Naive thymus-derived CD4-positive, alpha-beta T cell (primary cell): Measurements from ENCODE around the gene NR2C1. TPM values are rescaled to one million over a fixed set of nuclear protein-coding genes. Genes with fewer than 3 reads are reported as not detected.

Experiments used
- ATAC-seq: fragments of 150-1000 bp; cut with Tn5 transposase; 2 replicates; pipeline ENCODE4 v1.10.0; 2021; ENCODE audit warnings: mild to moderate bottlenecking, moderate library complexity
- CTCF ChIA-PET: fragments of 350-600 bp; sonication (Branson Sonifier 250); formaldehyde crosslinking; loops from one replicate; lab custom pipeline; 2021; ENCODE audit warnings: antibody characterized with exemption; lab: Charles Lee
- POLR2A ChIA-PET: fragments of 350-600 bp; sonication (Branson Sonifier 250); formaldehyde crosslinking; loops from one replicate; lab custom pipeline; 2021; ENCODE audit warnings: antibody characterized with exemption, inconsistent platforms; lab: Charles Lee
- DNase-seq, 9 donors: peaks; one replicate each; pipeline versions ENCODE4 v3.0.0 to v3.0.0-alpha.2; 2020 to 2022; ENCODE audit warnings: mixed read lengths in 1 of 9
- H3K27ac ChIP-seq: one replicate; pipeline ENCODE4 v1.7.0; 2013; ENCODE audit warnings: mild to moderate bottlenecking, low read depth, low read length, moderate library complexity
- H3K27me3 ChIP-seq, 2 donors: one replicate each; pipeline ENCODE4 v1.7.0; 2013; ENCODE audit warnings: low read length in 2 of 2, mild to moderate bottlenecking in 2 of 2, moderate library complexity in 2 of 2; ENCODE audit not compliant: control insufficient read depth in 2 of 2, insufficient read depth in 2 of 2
- H3K36me3 ChIP-seq, 3 experiments: 1 replicate in 2 of 3; 2 replicates in 1 of 3; pipeline ENCODE4 v1.7.0; 2013; ENCODE audit warnings: low read length in 3 of 3, mild to moderate bottlenecking in 3 of 3, moderate library complexity in 1 of 3; ENCODE audit not compliant: insufficient read depth in 3 of 3, control insufficient read depth in 2 of 3
- H3K4me1 ChIP-seq, 2 donors: one replicate each; pipeline ENCODE4 v1.7.0; 2013; ENCODE audit warnings: low read length in 2 of 2, mild to moderate bottlenecking in 2 of 2, moderate library complexity in 1 of 2; ENCODE audit not compliant: control insufficient read depth in 2 of 2, insufficient read depth in 2 of 2
- H3K4me3 ChIP-seq: 2 replicates; pipeline ENCODE4 v1.7.0; 2013; ENCODE audit warnings: mild to moderate bottlenecking, low read length
- H3K9me3 ChIP-seq, 3 experiments: 1 replicate in 2 of 3; 2 replicates in 1 of 3; pipeline ENCODE4 v1.7.0; 2013; ENCODE audit warnings: low read length in 3 of 3; ENCODE audit not compliant: control insufficient read depth in 2 of 3
- H3K27ac Mint-ChIP-seq, 9 donors: one replicate each; pipeline ENCODE4 v1.8.0; 2020 to 2022; ENCODE audit warnings: mixed read lengths in 9 of 9, mild to moderate bottlenecking in 8 of 9, moderate library complexity in 5 of 9, inconsistent platforms in 2 of 9
- H3K27me3 Mint-ChIP-seq, 5 donors: one replicate each; pipeline ENCODE4 v1.8.0; 2021 to 2022; ENCODE audit warnings: mixed read lengths in 5 of 5, mild to moderate bottlenecking in 1 of 5
- H3K36me3 Mint-ChIP-seq, 5 donors: one replicate each; pipeline ENCODE4 v1.8.0; 2020 to 2022; ENCODE audit warnings: mixed read lengths in 5 of 5, mild to moderate bottlenecking in 3 of 5, inconsistent platforms in 1 of 5
- H3K4me1 Mint-ChIP-seq, 7 donors: one replicate each; pipeline ENCODE4 v1.8.0; 2020 to 2022; ENCODE audit warnings: mixed read lengths in 7 of 7, mild to moderate bottlenecking in 3 of 7, inconsistent platforms in 1 of 7
- H3K4me3 Mint-ChIP-seq, 10 donors: one replicate each; pipeline ENCODE4 v1.8.0; 2020 to 2022; ENCODE audit warnings: mild to moderate bottlenecking in 10 of 10, mixed read lengths in 10 of 10, moderate library complexity in 6 of 10, inconsistent platforms in 2 of 10
- H3K9me3 Mint-ChIP-seq, 11 donors: one replicate each; pipeline ENCODE4 v1.8.0; 2020 to 2022; ENCODE audit warnings: mixed read lengths in 11 of 11, mild to moderate bottlenecking in 4 of 11, inconsistent platforms in 1 of 11, moderate library complexity in 1 of 11
- intact Hi-C, 2 donors: fragments of 100-400 bp; cut with micrococcal nuclease; formaldehyde crosslinking; loops; one replicate each; pipeline ENCODE4 v1.15.1; 2023
- polyA plus RNA-seq, 2 donors: library from polyadenylated mRNA; unstranded; fragments of 300-500 nt; fragmentation: Illumina TruSeq; gene quantifications; one replicate each; pipeline ENCODE4 v1.2.3, GENCODE V29; 2021
- total RNA-seq, 6 experiments: library from RNA in 5 of 6; stranded (reverse) in 5 of 6; gene quantifications; 1 replicate in 5 of 6; 2 replicates in 1 of 6; pipeline ENCODE4 v1.2.3 and lab custom pipeline; 2021 to 2026

The NR2C1 gene
- total and polyA plus RNA-seq, 7 experiments from 2014 or later: 12.5 to 66.8 (median 40.1) TPM

- peaks cover 0 to 8% (median 0%) of the 10 kb centered on the region in 3 experiments for H3K36me3 ChIP-seq
- POLR2A ChIA-PET: interaction anchor here (1.5 kb wide), 1 partner anchor 19 kb away, joined by 6 read pairs; the partner anchor contains the start of gene NDUFA12
- CTCF ChIA-PET: no interaction called here
- H3K36me3 Mint-ChIP-seq: peaks cover 0 to 30% (median 25%) of the 10 kb centered on the region in 5 donors
- H3K27ac Mint-ChIP-seq: peak overlapping the region in 3 of 9 donors; percentile 19 to 73 (median 33)
- H3K4me1 Mint-ChIP-seq: peaks cover 0 to 14% (median 8%) of the 10 kb centered on the region in 7 donors
- H3K9me3 ChIP-seq: no peaks in the 10 kb centered on the region
- ATAC-seq (no peak), DNase-seq (no peak)
- no peak overlapping the region for H3K4me3 ChIP-seq
- intact Hi-C loops: no loop called here
- H3K4me1 ChIP-seq: no peaks in the 10 kb centered on the region
- H3K4me3 Mint-ChIP-seq: no peak overlapping the region
- no peaks in the 10 kb centered on the region for H3K9me3 Mint-ChIP-seq
- H3K27me3 Mint-ChIP-seq: no peaks in the 10 kb centered on the region
- H3K27ac ChIP-seq: no peak overlapping the region
- no peaks in the 10 kb centered on the region for H3K27me3 ChIP-seq
These were observed 50.9 kb downstream of the NR2C1 start for GRCh38 chr12:95022477-95022876.

- CTCF ChIA-PET: no interaction called here
- H3K36me3 ChIP-seq: peaks cover 0 to 4% (median 0%) of the 10 kb centered on the region in 3 experiments
- H3K27me3 ChIP-seq: no peaks in the 10 kb centered on the region
- POLR2A ChIA-PET: no interaction called here
- Mint-ChIP-seq H3K9me3 (peaks cover 0 to 7% (median 2%) of the 10 kb centered on the region in 11 donors), H3K36me3 (peaks cover 6 to 31% (median 23%) of the 10 kb centered on the region in 5 donors), H3K27me3 (peaks cover 0 to 2% (median 0%) of the 10 kb centered on the region in 5 donors), H3K27ac (no peak overlapping the region), H3K4me3 (no peak overlapping the region), H3K4me1 (peaks cover 0 to 39% (median 17%) of the 10 kb centered on the region in 7 donors)
- H3K27ac ChIP-seq: no peak overlapping the region
- no peak overlapping the region for H3K4me3 ChIP-seq
- no peaks in the 10 kb centered on the region for H3K9me3 ChIP-seq
- no peak for DNase-seq
- ATAC-seq: no peak
- intact Hi-C loops: no loop called here
- no peaks in the 10 kb centered on the region for H3K4me1 ChIP-seq
These were observed 55.9 kb downstream of the NR2C1 start for GRCh38 chr12:95017482-95017881.

GRCh38 chr12:95016120-95016519, 57.3 kb downstream of the NR2C1 start:
- intact Hi-C loops: no loop called here
- H3K36me3 ChIP-seq: peaks cover 0 to 4% (median 0%) of the 10 kb centered on the region in 3 experiments
- H3K27ac Mint-ChIP-seq: no peak overlapping the region
- ChIA-PET CTCF (interaction anchor here (0.7 kb wide), 1 partner anchor 27 kb away, joined by 4 read pairs; no protein-coding TSS in a partner anchor), POLR2A (no interaction called here)
- no peaks in the 10 kb centered on the region for H3K4me1 ChIP-seq
- peaks cover 0 to 50% (median 17%) of the 10 kb centered on the region in 7 donors for H3K4me1 Mint-ChIP-seq
- no peak overlapping the region for H3K27ac ChIP-seq
- no peak overlapping the region for H3K4me3 ChIP-seq
- peaks cover 0 to 7% (median 2%) of the 10 kb centered on the region in 11 donors for H3K9me3 Mint-ChIP-seq
- H3K9me3 ChIP-seq: no peaks in the 10 kb centered on the region
- ATAC-seq (no peak), DNase-seq (no peak)
- no peak overlapping the region for H3K4me3 Mint-ChIP-seq
- no peaks in the 10 kb centered on the region for H3K27me3 ChIP-seq
- peaks cover 0 to 2% (median 0%) of the 10 kb centered on the region in 5 donors for H3K27me3 Mint-ChIP-seq
- peaks cover 6 to 27% (median 19%) of the 10 kb centered on the region in 5 donors for H3K36me3 Mint-ChIP-seq

- Mint-ChIP-seq H3K9me3 (peaks cover 0 to 16% (median 7%) of the 10 kb centered on the region in 11 donors), H3K36me3 (peaks cover 6 to 22% (median 19%) of the 10 kb centered on the region in 5 donors), H3K27ac (no peak overlapping the region), H3K27me3 (peaks cover 0 to 2% (median 0%) of the 10 kb centered on the region in 5 donors), H3K4me1 (peaks cover 0 to 55% (median 23%) of the 10 kb centered on the region in 7 donors), H3K4me3 (no peak overlapping the region)
- peaks cover 0 to 2% (median 0%) of the 10 kb centered on the region in 3 experiments for H3K36me3 ChIP-seq
- no peaks in the 10 kb centered on the region for H3K27me3 ChIP-seq
- intact Hi-C loops: no loop called here
- ATAC-seq (no peak), DNase-seq (no peak)
- H3K4me1 ChIP-seq: no peaks in the 10 kb centered on the region
- H3K4me3 ChIP-seq: no peak overlapping the region
- POLR2A ChIA-PET: interaction anchor here (0.6 to 1.6 kb wide), 2 partner anchors 11 to 1223 kb away, joined by 3 to 9 read pairs; partner anchors contain the start of gene NDUFA12
- no peaks in the 10 kb centered on the region for H3K9me3 ChIP-seq
- no peak overlapping the region for H3K27ac ChIP-seq
- CTCF ChIA-PET: no interaction called here
These were observed 58.9 kb downstream of the NR2C1 start for GRCh38 chr12:95014554-95014953.

- H3K27ac Mint-ChIP-seq: peak overlapping the region in 8 of 9 donors; percentile 71 to 96 (median 84)
- H3K27me3 Mint-ChIP-seq: no peaks in the 10 kb centered on the region
- H3K36me3 Mint-ChIP-seq: peaks cover 7 to 25% (median 15%) of the 10 kb centered on the region in 5 donors
- DNase-seq: peak in 5 of 9 donors; percentile 19 to 59 (median 45)
- Histone ChIP-seq H3K9me3 (peaks cover 0 to 29% (median 0%) of the 10 kb centered on the region in 3 experiments), H3K4me3 (no peak overlapping the region), H3K27me3 (no peaks in the 10 kb centered on the region), H3K27ac (no peak overlapping the region), H3K4me1 (peaks cover 7 to 32% of the 10 kb centered on the region in 2 donors), H3K36me3 (peaks cover 0 to 6% (median 0%) of the 10 kb centered on the region in 3 experiments)
- H3K4me3 Mint-ChIP-seq: peak overlapping the region in 9 of 10 donors; percentile 26 to 79 (median 55)
- peaks cover 6 to 58% (median 24%) of the 10 kb centered on the region in 11 donors for H3K9me3 Mint-ChIP-seq
- ATAC-seq: no peak
- intact Hi-C loops: loop anchor here in 1 of 2 donors (10.0 kb wide), 1 partner anchor 861 kb away; the partner anchor contains the start of gene PLXNC1
- peaks cover 20 to 61% (median 45%) of the 10 kb centered on the region in 7 donors for H3K4me1 Mint-ChIP-seq
- ChIA-PET POLR2A (interaction anchor here (3.4 kb wide), 1 partner anchor 16 kb away, joined by 11 read pairs; no protein-coding TSS in a partner anchor), CTCF (interaction anchor here (1.3 kb wide), 1 partner anchor 16 kb away, joined by 4 read pairs; no protein-coding TSS in a partner anchor)
These were observed 67.2 kb downstream of the NR2C1 start for GRCh38 chr12:95006206-95006605.

- peak overlapping the region; percentile 84 for H3K27ac ChIP-seq
- no peaks in the 10 kb centered on the region for H3K27me3 ChIP-seq
- peaks cover 6 to 42% (median 23%) of the 10 kb centered on the region in 11 donors for H3K9me3 Mint-ChIP-seq
- DNase-seq (no peak), ATAC-seq (no peak)
- intact Hi-C loops: loop anchor here (5.0 to 10.0 kb wide), 8 partner anchors 33 to 1903 kb away; partner anchors contain the start of genes CRADD (in 1 of the 2), NEDD1 (in 1 of the 2), NUDT4 (in 1 of the 2) and PLXNC1 (in 1 of the 2)
- peaks cover 7 to 24% (median 16%) of the 10 kb centered on the region in 5 donors for H3K36me3 Mint-ChIP-seq
- peaks cover 27 to 67% (median 52%) of the 10 kb centered on the region in 7 donors for H3K4me1 Mint-ChIP-seq
- H3K4me3 Mint-ChIP-seq: peak overlapping the region; percentile 51 to 97 (median 92)
- CTCF ChIA-PET: no interaction called here
- peaks cover 20 to 44% of the 10 kb centered on the region in 2 donors for H3K4me1 ChIP-seq
- peaks cover 0 to 29% (median 0%) of the 10 kb centered on the region in 3 experiments for H3K9me3 ChIP-seq
- peak overlapping the region; percentile 52 to 97 (median 91) for H3K27ac Mint-ChIP-seq
- no peak overlapping the region for H3K4me3 ChIP-seq
- POLR2A ChIA-PET: interaction anchor here (1.7 to 2.3 kb wide), 2 partner anchors 14 to 20 kb away, joined by 8 to 52 read pairs; no protein-coding TSS in a partner anchor
- no peaks in the 10 kb centered on the region for H3K27me3 Mint-ChIP-seq
- H3K36me3 ChIP-seq: peaks cover 0 to 16% (median 0%) of the 10 kb centered on the region in 3 experiments
These were observed 68.8 kb downstream of the NR2C1 start for GRCh38 chr12:95004610-95005009.
